ENCODE measurements around the gene SHF. TPM values are rescaled to one million over a fixed set of nuclear protein-coding genes. Genes with fewer than 3 reads are reported as not detected.

The SHF gene
- total RNA-seq, 6 experiments from 2014 or later = 2.1 to 3.1 (median 2.1) TPM

DNA sequence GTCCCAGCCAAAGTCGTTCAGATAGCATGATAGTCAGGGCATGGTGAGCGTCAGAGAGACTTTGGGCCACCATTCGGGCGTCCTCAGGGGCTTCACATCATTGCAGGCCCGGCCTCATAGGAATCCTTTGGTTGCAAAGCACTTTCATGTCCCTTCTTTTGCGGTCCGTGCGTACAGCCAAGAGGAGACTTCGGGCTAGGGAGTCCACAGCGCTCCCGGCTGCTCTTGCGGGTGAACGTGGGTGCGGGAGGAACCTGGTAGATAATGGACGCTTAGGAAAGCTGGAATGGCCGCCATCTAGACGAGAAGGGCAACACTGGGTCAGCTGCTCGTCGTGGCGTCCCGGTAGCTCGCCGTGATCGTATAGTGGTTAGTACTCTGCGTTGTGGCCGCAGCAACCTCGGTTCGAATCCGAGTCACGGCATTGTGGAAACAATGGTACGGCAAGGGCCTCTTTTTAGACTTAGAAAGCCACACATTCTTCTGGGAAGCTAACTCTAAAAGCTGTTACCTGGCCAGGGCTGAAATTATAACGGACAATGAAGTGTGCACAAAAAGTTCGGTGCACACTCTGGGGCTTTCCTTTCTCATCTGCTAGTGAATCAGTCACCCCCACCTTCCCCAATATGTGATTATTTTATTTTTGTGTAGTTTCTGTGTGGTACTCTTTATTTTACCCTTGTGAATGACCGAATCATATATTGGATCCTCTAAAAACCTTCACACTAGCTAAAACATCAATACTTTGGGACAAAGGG, 13.2 kb upstream of the SHF start:
- Mint-ChIP-seq H3K4me1 (ENCODE audit: low read depth) (peaks cover 7% of the 10 kb centered on the region), H3K9me3 (no peaks in the 10 kb centered on the region), H3K27me3 (ENCODE audit: insufficient read depth) (peaks cover 6% of the 10 kb centered on the region), H3K27ac (no peak overlapping the region), H3K36me3 (ENCODE audit: low read depth) (no peaks in the 10 kb centered on the region), H3K4me3 (no peak overlapping the region)
- DNase-seq = peak; percentile 87
- TF ChIP-seq, protein P1, sequence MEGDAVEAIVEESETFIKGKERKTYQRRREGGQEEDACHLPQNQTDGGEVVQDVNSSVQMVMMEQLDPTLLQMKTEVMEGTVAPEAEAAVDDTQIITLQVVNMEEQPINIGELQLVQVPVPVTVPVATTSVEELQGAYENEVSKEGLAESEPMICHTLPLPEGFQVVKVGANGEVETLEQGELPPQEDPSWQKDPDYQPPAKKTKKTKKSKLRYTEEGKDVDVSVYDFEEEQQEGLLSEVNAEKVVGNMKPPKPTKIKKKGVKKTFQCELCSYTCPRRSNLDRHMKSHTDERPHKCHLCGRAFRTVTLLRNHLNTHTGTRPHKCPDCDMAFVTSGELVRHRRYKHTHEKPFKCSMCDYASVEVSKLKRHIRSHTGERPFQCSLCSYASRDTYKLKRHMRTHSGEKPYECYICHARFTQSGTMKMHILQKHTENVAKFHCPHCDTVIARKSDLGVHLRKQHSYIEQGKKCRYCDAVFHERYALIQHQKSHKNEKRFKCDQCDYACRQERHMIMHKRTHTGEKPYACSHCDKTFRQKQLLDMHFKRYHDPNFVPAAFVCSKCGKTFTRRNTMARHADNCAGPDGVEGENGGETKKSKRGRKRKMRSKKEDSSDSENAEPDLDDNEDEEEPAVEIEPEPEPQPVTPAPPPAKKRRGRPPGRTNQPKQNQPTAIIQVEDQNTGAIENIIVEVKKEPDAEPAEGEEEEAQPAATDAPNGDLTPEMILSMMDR (IDR thresholded peaks at IDR 0.05) = no peak

DNA sequence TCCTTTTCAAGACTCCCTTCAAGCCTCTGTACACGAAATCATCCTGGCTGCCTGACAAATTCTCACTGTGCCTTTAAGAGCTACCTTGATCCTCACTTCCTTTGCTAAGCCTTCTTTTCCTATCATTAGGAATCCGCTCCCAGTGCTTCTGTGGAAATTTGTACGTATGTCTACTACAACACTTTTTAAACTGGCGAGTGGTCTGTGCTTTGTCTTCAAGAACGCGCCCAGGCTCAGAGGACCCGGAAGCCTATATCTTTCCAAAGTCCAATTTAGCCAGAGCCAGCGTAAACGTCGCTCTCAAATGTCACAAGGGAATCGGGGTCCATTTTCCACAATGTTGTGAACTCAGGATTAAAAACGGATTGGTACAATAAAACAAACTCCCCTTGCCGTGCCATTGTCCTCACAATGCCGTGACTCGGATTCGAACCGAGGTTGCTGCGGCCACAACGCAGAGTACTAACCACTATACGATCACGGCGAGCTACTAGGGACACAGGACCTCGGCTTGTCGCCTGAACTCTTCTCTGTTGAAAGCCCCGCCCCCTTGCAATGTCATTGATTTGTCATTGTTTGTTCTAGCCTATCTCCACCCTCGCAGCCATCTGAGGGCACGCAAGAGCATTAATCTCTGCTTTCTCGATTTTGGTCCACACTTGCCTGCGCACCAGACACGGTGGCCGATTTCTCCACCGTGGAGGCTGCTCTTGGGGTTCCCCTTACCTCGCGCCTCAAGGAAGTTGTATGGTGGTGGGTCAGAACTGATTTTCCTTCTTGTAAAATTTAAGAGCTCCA, 12.4 kb upstream of the SHF start:
- H3K36me3 Mint-ChIP-seq (ENCODE audit: low read depth) = no peaks in the 10 kb centered on the region
- H3K4me3 Mint-ChIP-seq = no peak overlapping the region
- TF ChIP-seq, protein P1 (IDR thresholded peaks at IDR 0.05) = no peak
- H3K27ac Mint-ChIP-seq = no peak overlapping the region
- peaks cover 6% of the 10 kb centered on the region for H3K27me3 Mint-ChIP-seq (ENCODE audit: insufficient read depth)
- H3K4me1 Mint-ChIP-seq (ENCODE audit: low read depth) = peaks cover 7% of the 10 kb centered on the region
- peak; percentile 98 for DNase-seq
- H3K9me3 Mint-ChIP-seq = no peaks in the 10 kb centered on the region

DNA sequence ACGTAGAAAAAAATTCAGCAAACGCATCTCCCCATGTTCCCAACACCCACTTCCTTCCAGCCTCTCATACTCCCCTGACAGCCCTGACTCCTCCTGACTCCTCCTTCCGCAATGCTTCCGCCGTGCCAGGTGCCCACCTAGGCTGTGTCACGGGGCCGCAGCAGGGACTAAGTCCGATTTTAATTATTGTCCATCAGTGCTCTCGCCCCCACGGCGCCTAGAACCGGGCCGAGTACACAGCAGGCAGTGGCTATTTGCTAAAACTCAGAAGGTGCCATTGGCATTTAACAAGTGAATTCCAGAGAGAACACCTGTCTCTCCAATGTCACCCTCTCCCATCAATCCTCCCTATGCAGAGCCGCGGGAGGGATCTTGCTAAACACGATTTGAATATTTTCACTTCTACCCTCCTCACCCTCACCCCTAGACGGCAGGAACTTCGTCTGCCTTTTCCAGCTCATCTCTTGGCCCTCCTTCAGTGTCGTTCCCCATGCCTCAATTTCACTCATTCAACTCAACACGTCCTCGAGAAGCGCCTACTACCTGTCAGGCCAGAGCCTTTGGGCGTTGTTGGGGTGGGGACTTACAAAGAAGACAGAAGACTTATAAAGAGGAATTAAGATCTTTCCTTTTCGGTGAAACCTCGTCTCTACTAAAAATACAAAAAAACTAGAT, 11.5 kb upstream of the SHF start:
- no peak for DNase-seq
- H3K4me3 Mint-ChIP-seq = no peak overlapping the region
- H3K27me3 Mint-ChIP-seq (ENCODE audit: insufficient read depth) = peaks cover 5% of the 10 kb centered on the region
- no peaks in the 10 kb centered on the region for H3K36me3 Mint-ChIP-seq (ENCODE audit: low read depth)
- TF ChIP-seq, protein P1 (IDR thresholded peaks at IDR 0.05) = peak; percentile 50
- H3K4me1 Mint-ChIP-seq (ENCODE audit: low read depth) = peaks cover 7% of the 10 kb centered on the region
- H3K9me3 Mint-ChIP-seq = no peaks in the 10 kb centered on the region
- no peak overlapping the region for H3K27ac Mint-ChIP-seq

- peaks cover 5% of the 10 kb centered on the region for H3K27me3 Mint-ChIP-seq (ENCODE audit: insufficient read depth)
- H3K4me3 Mint-ChIP-seq = no peak overlapping the region
- TF ChIP-seq, protein P1 (IDR thresholded peaks at IDR 0.05) = peak; percentile 83
- H3K4me1 Mint-ChIP-seq (ENCODE audit: low read depth) = peaks cover 7% of the 10 kb centered on the region
- H3K27ac Mint-ChIP-seq = no peak overlapping the region; the same call in 1 of the 2 replicates
- no peaks in the 10 kb centered on the region for H3K9me3 Mint-ChIP-seq
- DNase-seq = peak; percentile 94
- no peaks in the 10 kb centered on the region for H3K36me3 Mint-ChIP-seq (ENCODE audit: low read depth)
Measured at GRCh38 chr15:45198337-45199135, 10.8 kb upstream of the SHF start.

GRCh38 chr15:45197512-45197911, 9.7 kb upstream of the SHF start:
- DNase-seq = no peak
- no peak overlapping the region for H3K27ac Mint-ChIP-seq
- TF ChIP-seq, protein P1 (IDR thresholded peaks at IDR 0.05) = no peak

More at GRCh38 chr15:45197512-45197911, 9.7 kb upstream of the SHF start:
- Mint-ChIP-seq H3K4me1 (ENCODE audit: low read depth) (peaks cover 7% of the 10 kb centered on the region), H3K27me3 (ENCODE audit: insufficient read depth) (peaks cover 3% of the 10 kb centered on the region), H3K36me3 (ENCODE audit: low read depth) (no peaks in the 10 kb centered on the region), H3K9me3 (no peaks in the 10 kb centered on the region), H3K4me3 (no peak overlapping the region)
